GM18951 (cell line): ENCODE data around the gene FAM83B.

ENCODE experiments used
- POLR2A ChIP-seq: IDR thresholded peaks from 4 replicates; pipeline ENCODE4 v1.6.1; 2011; ENCODE audit warnings: mild to moderate bottlenecking; ENCODE audit not compliant: insufficient read length, insufficient read depth; ENCODE audit errors: extremely low read depth
- in situ Hi-C: fragments of 300-500 bp; cut with MboI; formaldehyde crosslinking; loops from one replicate; pipeline ENCODE4 v1.12.0; 2022; ENCODE audit warnings: low sequenced_read_pairs, mixed read lengths, inconsistent platforms; ENCODE audit not compliant: unreplicated experiment

The FAM83B gene

DNA sequence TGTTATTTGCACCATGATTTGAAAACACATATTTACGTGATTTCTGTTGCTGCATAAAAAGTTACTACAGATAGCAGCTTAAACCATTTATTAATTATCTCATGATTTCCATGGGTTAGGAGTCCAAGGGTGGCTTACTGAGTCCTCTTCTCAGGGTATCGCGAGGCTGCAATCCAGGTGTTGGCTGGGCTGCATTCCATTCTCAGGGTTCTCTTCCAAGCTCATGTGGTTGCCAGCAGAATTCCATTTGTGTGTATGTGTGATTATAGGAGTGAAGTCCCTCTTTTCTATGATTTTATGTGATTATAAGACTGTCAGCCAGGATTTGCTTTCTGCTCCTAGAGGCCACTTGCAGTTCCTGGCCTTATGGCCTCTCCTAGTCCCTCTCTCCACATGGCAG lies 135.1 kb downstream of the FAM83B start:
- in situ Hi-C loops: no loop called here
- TF ChIP-seq POLR2A: no peak

DNA sequence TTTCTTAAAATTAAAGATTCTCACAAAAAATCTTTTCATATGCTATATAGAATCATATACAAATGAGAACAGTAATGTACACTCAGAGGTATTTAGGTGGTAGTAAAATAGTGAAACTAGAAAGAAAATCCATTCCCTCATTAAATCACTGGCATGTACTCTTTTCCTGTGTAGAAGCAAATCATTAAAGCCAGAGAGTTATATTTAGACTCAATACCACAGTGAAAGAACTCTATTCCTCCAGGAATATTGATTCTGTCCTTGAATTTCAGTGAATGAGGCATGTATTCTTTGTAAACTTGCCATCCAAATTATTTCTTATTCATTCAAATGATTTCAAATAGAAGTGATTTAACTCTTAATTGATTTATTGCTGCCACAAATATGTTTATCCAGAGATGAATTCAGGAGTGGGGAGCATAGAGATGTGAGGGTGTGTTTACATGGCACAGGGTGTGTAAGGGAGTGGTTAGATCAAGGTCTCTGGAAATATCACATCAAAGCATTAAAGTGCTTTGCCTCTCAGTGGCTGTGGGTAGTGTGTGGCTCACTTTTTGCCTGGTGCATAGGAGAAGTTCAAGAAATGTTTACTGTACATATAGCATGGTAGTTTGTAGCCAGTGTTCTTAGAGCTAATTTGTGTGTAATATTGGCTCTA lies 141.2 kb downstream of the FAM83B start:
- TF ChIP-seq POLR2A: no peak
- in situ Hi-C loops: no loop called here

DNA sequence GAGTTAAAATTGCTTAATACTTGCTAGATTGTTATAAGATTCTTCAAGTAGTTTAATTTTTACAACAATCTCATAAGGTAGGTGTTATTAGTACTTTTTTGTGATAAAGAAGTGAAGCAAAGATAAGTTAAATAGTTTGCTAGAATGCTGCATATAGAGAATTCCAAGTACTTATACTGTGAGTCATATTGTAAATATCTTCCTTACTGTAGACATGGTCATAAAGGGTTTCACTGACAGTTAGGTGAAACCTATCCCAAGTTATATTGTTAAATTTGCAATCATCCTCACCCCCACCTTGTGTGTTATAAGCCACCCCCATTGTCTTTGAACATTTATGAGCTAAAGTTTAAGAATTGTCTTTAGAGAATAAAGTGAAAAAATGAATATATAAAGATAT lies 142.0 kb downstream of the FAM83B start:
- TF ChIP-seq POLR2A: no peak
- in situ Hi-C loops: no loop called here

DNA sequence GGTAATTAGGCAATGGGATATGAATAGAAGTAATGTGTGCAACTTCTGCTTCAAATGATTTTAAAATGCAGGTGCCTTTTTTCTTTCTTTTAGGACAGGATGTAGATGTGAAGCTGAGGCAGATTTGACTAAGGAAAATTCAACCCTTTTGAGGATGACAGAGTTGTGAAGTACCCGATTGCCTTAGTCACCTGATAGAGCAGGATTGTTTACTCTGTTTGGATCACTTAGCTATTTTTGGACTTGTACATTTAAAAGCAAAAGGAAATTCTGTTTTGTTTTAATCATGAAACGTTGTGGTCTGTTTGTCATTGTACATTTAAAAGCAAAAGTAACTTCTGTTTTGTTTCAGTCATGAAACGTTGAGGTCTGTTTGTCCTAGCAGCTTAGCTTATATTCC lies 143.4 kb downstream of the FAM83B start:
- no peak for TF ChIP-seq POLR2A
- in situ Hi-C loops: no loop called here
